ENCODE measurements around the gene MAGOHB. TPM values are rescaled to one million over a fixed set of nuclear protein-coding genes. Genes with fewer than 3 reads are reported as not detected.
"Not testable (repeated sequence)": the region's sequence is repeated elsewhere in the genome, so short reads cannot be mapped to it uniquely, and the experiment has no call there.

MAGOHB gene
- total RNA-seq, 1 experiment from 2014 or later, result 72.0 TPM

DNA sequence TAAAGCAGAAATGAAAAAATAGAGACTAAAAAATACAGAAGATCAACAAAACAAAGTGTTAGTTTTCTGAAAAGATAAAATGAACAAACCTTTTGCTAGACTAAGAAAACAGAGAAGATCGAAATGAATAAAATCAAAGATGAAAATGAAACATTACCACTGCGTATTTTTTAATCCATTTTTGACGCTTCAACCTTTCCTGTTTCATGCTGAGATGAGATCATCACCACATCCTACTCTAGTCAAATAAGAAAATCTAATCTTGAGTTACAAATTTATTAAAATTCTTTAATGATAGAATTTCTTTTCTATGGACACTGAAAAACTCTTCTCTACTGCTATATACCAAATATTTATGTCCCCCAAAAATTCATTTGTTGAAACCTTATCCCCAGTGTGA is 30.7 kb downstream of the MAGOHB start:
- ChIA-PET POLR2A (ENCODE audit: low non-redundant PET) (no interaction called here), CTCF (no interaction called here)
- no TSS peak for BruUV-seq (replicated peaks)
- Histone ChIP-seq H3K27ac (ENCODE audit: low read depth, low read length, poor library complexity, severe bottlenecking) (no peak overlapping the region), H3K36me3 (ENCODE audit: insufficient read depth, low read length, poor library complexity, severe bottlenecking) (no peaks in the 10 kb centered on the region), H3K9me3 (ENCODE audit: low read depth, low read length, poor library complexity, severe bottlenecking) (no peaks in the 10 kb centered on the region), H3K4me3 (ENCODE audit: low read depth, low read length, poor library complexity, severe bottlenecking) (no peak overlapping the region), H3K27me3 (replicated peaks; ENCODE audit: insufficient read depth, low read depth, low read length, poor library complexity) (no peaks in the 10 kb centered on the region), H3K4me1 (ENCODE audit: insufficient read depth, low read length, poor library complexity, severe bottlenecking) (no peaks in the 10 kb centered on the region)
- TF ChIP-seq, protein P1, sequence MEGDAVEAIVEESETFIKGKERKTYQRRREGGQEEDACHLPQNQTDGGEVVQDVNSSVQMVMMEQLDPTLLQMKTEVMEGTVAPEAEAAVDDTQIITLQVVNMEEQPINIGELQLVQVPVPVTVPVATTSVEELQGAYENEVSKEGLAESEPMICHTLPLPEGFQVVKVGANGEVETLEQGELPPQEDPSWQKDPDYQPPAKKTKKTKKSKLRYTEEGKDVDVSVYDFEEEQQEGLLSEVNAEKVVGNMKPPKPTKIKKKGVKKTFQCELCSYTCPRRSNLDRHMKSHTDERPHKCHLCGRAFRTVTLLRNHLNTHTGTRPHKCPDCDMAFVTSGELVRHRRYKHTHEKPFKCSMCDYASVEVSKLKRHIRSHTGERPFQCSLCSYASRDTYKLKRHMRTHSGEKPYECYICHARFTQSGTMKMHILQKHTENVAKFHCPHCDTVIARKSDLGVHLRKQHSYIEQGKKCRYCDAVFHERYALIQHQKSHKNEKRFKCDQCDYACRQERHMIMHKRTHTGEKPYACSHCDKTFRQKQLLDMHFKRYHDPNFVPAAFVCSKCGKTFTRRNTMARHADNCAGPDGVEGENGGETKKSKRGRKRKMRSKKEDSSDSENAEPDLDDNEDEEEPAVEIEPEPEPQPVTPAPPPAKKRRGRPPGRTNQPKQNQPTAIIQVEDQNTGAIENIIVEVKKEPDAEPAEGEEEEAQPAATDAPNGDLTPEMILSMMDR (conservative IDR thresholded peaks at IDR 0.05; ENCODE audit: low read depth, low read length), result no peak
- no peak for TF ChIP-seq EZH2 (IDR thresholded peaks at IDR 0.05; ENCODE audit: borderline replicate concordance, low read depth, low read length, poor library complexity, severe bottlenecking)
- peak; percentile 10 for DNase-seq (ENCODE audit: low spot score)
- intact Hi-C loops (cut with micrococcal nuclease; ENCODE audit: unreplicated experiment), result no loop called here

- intact Hi-C loops (cut with micrococcal nuclease; ENCODE audit: unreplicated experiment); BruUV-seq (replicated peaks); H3K4me3 ChIP-seq (ENCODE audit: low read depth, low read length, poor library complexity, severe bottlenecking); POLR2A ChIA-PET (ENCODE audit: low non-redundant PET); H3K36me3 ChIP-seq (ENCODE audit: insufficient read depth, low read length, poor library complexity, severe bottlenecking); DNase-seq (ENCODE audit: low spot score); CTCF ChIA-PET; H3K9me3 ChIP-seq (ENCODE audit: low read depth, low read length, poor library complexity, severe bottlenecking); H3K27ac ChIP-seq (ENCODE audit: low read depth, low read length, poor library complexity, severe bottlenecking); H3K27me3 ChIP-seq (replicated peaks; ENCODE audit: insufficient read depth, low read depth, low read length, poor library complexity); H3K4me1 ChIP-seq (ENCODE audit: insufficient read depth, low read length, poor library complexity, severe bottlenecking): not testable (repeated sequence)
Measured at GRCh38 chr12:10582133-10582532, 31.3 kb downstream of the MAGOHB start.

DNA sequence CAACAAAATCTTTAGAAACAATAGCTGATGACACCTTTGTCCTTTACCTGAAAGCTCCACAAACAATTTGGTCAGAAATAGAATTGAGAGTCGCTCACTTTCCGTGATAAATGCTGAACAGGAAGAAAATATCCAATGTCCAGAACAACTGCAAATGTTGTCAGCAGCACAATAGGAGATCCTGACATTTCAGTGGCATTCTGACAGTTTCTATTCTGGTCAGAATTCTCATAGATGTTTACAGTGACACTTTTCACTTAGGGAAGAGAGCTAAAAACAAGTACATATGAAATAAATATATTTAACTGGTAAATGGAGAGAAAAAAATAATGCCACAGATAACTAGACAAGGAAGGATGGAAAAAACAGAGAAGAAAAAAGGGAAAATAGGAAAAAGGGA is 39.1 kb downstream of the MAGOHB start:
- intact Hi-C loops (cut with micrococcal nuclease; ENCODE audit: unreplicated experiment), result no loop called here
- no peak for DNase-seq (ENCODE audit: low spot score)
- H3K36me3 ChIP-seq (ENCODE audit: insufficient read depth, low read length, poor library complexity, severe bottlenecking), result no peaks in the 10 kb centered on the region
- no peaks in the 10 kb centered on the region for H3K9me3 ChIP-seq (ENCODE audit: low read depth, low read length, poor library complexity, severe bottlenecking)
- H3K27me3 ChIP-seq (replicated peaks; ENCODE audit: insufficient read depth, low read depth, low read length, poor library complexity), result no peaks in the 10 kb centered on the region
- CTCF ChIA-PET, result no interaction called here
- no peak for TF ChIP-seq EZH2 (IDR thresholded peaks at IDR 0.05; ENCODE audit: borderline replicate concordance, low read depth, low read length, poor library complexity, severe bottlenecking)
- TF ChIP-seq, protein P1 (conservative IDR thresholded peaks at IDR 0.05; ENCODE audit: low read depth, low read length), result no peak
- no peak overlapping the region for H3K27ac ChIP-seq (ENCODE audit: low read depth, low read length, poor library complexity, severe bottlenecking)
- no TSS peak for BruUV-seq (replicated peaks)
- H3K4me3 ChIP-seq (ENCODE audit: low read depth, low read length, poor library complexity, severe bottlenecking), result no peak overlapping the region
- POLR2A ChIA-PET (ENCODE audit: low non-redundant PET), result no interaction called here
- no peaks in the 10 kb centered on the region for H3K4me1 ChIP-seq (ENCODE audit: insufficient read depth, low read length, poor library complexity, severe bottlenecking)

GRCh38 chr12:10572021-10572490 is 41.4 kb downstream of the MAGOHB start:
- POLR2A ChIA-PET (ENCODE audit: low non-redundant PET); H3K4me1 ChIP-seq (ENCODE audit: insufficient read depth, low read length, poor library complexity, severe bottlenecking); H3K27me3 ChIP-seq (replicated peaks; ENCODE audit: insufficient read depth, low read depth, low read length, poor library complexity); H3K9me3 ChIP-seq (ENCODE audit: low read depth, low read length, poor library complexity, severe bottlenecking); CTCF ChIA-PET; H3K27ac ChIP-seq (ENCODE audit: low read depth, low read length, poor library complexity, severe bottlenecking); H3K36me3 ChIP-seq (ENCODE audit: insufficient read depth, low read length, poor library complexity, severe bottlenecking); BruUV-seq (replicated peaks); DNase-seq (ENCODE audit: low spot score); H3K4me3 ChIP-seq (ENCODE audit: low read depth, low read length, poor library complexity, severe bottlenecking); intact Hi-C loops (cut with micrococcal nuclease; ENCODE audit: unreplicated experiment): not testable (repeated sequence)
